GM10266 (cell line): ENCODE measurements around the gene HS6ST1.

Source experiments
- DNase-seq: peaks from one replicate; pipeline ENCODE4 v3.0.0; 2012; ENCODE audit errors: extremely low spot score
- CTCF ChIP-seq: IDR thresholded peaks from 2 replicates; pipeline ENCODE4 v1.5.1; 2012; ENCODE audit warnings: mild to moderate bottlenecking, low read depth; ENCODE audit not compliant: control insufficient read depth, insufficient read depth; ENCODE audit errors: missing control alignments

Gene HS6ST1

GRCh38 chr2:128312411-128312810, 6.3 kb downstream of the HS6ST1 start:
- no peak for DNase-seq
- no peak for TF ChIP-seq CTCF

GRCh38 chr2:128311755-128312341, 6.8 kb downstream of the HS6ST1 start:
- TF ChIP-seq CTCF: no peak
- DNase-seq: no peak

- DNase-seq: no peak
- no peak for TF ChIP-seq CTCF
Measured at GRCh38 chr2:128311216-128311754, 7.4 kb downstream of the HS6ST1 start.

GRCh38 chr2:128310761-128311160, 7.9 kb downstream of the HS6ST1 start:
- TF ChIP-seq CTCF: no peak
- DNase-seq: no peak

GRCh38 chr2:128310094-128310716, 8.5 kb downstream of the HS6ST1 start:
- DNase-seq: no peak

DNA sequence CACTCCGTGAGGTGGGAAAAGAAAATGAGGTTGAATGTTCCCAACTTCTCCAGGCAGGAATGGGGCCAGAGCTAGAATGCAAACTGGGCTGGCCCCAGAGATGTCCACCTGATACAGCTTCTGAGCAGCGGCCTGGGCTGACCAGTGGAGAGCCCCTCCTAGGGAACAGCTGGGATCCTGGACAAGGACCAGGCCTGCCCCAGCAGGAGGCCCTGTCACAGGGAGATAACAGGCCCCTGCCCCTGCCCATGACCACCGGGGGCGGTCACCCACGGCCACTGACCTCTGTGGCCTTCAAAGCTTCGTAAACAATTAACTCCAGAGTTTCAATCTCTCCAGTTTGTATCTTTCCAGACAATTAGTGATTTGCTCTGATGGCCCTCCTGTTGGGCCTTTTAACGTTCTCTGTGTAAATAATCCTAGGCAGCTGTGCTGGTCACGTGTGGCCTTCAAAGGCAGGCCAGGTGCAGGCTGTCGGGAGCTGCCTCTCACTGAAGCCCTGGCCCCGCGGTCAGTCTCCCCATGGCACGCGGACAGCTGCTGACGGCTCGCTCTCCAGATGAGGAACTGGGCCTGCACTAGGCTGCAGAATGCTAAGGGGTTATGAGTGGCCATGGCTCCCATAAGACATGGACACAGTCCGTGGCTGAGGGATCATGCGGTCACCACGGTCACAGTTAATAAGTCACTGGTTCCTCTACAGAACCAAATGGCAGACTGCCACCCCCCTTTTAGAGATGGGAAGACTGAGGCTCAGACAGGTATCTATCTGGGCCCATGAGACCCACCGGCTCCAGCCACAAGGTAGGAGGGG, 9.2 kb downstream of the HS6ST1 start:
- DNase-seq: no peak

More at GRCh38 chr2:128310094-128310716, 8.5 kb downstream of the HS6ST1 start:
- TF ChIP-seq CTCF: no peak

More for the DNA sequence above, 9.2 kb downstream of the HS6ST1 start:
- TF ChIP-seq CTCF: no peak
